Measurements from ENCODE around the gene DDX31.

DNA sequence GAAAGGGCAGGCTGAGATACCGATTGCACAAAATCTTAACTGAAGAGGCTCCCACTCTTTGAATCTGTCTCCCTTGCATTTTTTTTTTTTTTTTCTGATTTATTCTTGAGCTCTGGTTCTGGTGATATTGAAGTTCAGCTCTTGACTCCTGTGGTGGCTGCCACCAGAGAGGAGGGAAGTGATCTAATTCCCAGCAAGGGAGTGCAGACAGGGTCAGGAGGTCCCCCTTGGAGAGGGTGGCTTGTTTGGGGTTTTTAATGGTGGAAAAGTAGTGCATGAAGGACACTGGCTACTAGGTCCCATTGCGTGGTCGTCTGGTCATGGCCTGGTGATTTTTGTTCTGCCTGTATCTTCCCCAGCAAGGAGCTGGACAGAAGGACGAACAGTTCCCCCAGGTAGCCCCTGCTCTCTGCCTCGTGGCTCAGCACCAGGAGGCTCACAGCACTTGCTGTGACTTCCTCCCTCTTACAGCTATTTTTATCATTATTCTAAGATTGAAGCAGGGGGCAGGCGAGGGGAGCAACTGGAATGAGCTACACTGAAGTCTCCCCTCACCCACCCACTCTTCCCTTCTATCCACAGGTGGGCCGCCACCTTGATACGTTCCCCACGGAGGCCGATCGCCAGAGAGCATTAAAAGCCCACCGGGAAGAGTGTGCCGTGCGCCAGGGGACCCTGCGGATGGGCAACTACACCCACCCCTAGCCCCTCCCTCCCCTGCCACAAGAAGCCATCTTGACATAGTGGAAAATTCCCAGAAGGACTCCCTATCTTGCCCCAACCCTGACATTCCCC lies 97.8 kb downstream of the DDX31 start:
- TF ChIP-seq POLR2A (IDR thresholded peaks at IDR 0.05; ENCODE audit: extremely low read depth, insufficient read length): no peak
- TF ChIP-seq, protein P1, sequence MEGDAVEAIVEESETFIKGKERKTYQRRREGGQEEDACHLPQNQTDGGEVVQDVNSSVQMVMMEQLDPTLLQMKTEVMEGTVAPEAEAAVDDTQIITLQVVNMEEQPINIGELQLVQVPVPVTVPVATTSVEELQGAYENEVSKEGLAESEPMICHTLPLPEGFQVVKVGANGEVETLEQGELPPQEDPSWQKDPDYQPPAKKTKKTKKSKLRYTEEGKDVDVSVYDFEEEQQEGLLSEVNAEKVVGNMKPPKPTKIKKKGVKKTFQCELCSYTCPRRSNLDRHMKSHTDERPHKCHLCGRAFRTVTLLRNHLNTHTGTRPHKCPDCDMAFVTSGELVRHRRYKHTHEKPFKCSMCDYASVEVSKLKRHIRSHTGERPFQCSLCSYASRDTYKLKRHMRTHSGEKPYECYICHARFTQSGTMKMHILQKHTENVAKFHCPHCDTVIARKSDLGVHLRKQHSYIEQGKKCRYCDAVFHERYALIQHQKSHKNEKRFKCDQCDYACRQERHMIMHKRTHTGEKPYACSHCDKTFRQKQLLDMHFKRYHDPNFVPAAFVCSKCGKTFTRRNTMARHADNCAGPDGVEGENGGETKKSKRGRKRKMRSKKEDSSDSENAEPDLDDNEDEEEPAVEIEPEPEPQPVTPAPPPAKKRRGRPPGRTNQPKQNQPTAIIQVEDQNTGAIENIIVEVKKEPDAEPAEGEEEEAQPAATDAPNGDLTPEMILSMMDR (IDR thresholded peaks at IDR 0.05; ENCODE audit: low read depth, low read length): no peak
- no peak for TF ChIP-seq MYC (IDR thresholded peaks at IDR 0.05; ENCODE audit: low read depth, low read length)

All from NB4 (cell line).